Measurements from ENCODE around the gene TSPO.
A peak's percentile ranks its signal among the peaks of the same experiment; 100 is the strongest.
"Not testable (repeated sequence)": the region's sequence is repeated elsewhere in the genome, so short reads cannot be mapped to it uniquely, and the experiment has no call there.

TSPO gene

DNA sequence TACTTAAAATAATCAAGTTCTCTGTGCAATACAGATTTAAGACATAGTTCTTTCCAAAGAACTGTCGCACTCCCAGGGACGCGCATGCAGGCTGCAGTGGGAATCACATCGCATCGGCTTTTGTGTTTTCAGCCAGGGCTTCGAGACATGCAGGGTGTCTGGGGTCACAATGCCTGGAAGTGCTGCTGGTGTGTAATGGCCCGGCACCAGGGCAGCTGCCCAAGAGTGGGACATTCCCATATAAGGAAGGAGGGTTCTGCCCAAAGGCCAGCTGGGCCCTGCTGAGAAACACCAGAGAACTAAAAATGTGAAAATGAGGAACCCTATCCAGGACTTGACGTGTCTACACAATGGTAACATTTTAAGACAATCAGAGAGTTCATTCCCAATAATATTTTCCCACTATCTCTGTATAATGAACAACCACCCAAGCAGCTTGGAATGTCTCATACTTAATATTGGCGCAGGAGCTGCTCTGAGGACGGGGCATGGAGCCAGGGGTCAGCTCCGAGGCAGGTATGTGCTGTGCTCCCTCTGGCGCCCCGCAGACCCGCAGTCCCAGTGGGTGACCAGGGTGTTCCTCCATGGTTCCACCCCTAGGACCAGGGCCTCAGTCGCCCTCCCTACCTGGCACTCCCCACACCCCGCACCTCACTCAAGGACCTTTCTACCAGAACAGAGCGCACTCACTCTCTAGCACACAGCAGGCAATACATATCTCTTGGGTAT lies 19.4 kb upstream of the TSPO start:
- no peak for DNase-seq

DNA sequence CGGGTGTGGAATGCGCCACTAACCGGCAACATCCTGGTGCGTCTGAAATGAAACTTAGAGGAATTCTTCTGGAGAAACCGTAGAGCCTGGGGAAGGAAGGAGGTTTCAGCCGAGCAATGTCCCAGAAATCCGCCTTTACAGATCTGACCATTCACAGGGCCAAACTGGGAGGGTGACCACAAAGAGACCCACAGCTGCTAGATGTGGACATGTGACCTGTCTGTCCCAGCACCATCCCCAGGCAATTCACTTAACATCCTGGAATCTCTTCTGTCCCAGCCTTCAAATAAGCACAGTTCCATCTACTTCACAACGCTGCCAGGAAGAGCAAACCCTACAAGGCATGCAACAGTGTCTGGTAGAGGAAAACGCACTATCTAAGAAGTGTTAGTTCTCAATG lies 18.0 kb upstream of the TSPO start:
- DNase-seq = no peak

DNA sequence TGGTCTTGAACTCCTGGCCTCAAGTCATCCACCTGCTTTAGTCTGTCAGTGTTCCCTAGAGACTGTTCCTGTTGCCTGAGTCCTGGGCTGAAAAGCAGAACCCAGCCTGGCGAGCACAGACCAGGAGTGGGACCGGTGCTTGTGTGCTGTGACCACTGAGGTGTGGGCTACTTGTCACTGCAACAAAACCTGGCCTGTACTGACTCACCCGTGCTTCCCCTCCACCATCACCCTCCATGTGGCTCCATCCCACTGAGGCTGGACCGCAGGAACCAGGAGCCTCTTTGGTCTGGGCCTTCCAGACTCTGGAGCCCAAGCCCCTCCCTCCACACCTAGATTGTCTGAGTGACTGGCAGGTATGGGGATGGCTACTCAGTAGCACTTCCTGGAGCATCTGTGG lies 16.8 kb upstream of the TSPO start:
- DNase-seq = no peak

DNA sequence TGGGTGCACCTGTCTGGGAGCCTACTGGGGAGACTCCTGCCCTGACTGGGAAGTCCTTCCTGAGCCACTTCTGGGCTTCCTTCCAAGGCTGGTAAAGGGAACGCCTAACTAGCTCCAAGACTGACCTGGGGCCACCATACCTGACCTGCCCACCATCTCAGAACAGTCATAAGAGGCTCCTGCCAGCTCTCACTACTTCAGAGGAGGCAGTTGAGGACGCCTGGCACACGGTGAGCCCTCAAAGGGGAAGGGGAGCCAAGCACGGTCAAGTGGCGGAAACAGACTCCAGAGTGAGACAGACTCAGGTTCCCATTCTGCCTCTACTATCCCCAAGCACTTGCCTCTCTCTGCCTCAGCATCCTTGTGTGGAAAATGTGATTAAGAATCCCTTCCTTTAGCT lies 15.8 kb upstream of the TSPO start:
- no peak for DNase-seq

DNA sequence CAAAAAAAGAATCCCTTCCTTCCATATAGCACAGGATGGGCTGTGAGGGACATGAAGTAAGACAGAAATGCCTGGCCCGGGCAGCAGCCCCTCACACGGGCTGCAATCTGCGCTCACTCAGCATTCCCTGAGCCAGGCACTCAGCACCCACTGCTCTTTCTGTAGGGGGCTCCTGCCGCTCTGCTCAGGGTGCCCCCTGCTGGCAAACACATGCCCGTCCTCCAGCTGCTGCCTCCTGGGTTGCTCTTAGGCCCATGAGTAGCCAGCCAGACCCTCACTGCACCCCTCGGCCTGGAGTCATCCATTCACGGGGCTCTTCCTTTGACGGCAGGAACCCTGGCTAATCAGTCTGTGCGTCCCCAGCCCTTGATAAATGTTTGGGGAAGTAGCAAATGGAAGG lies 15.1 kb upstream of the TSPO start:
- DNase-seq = no peak

DNA sequence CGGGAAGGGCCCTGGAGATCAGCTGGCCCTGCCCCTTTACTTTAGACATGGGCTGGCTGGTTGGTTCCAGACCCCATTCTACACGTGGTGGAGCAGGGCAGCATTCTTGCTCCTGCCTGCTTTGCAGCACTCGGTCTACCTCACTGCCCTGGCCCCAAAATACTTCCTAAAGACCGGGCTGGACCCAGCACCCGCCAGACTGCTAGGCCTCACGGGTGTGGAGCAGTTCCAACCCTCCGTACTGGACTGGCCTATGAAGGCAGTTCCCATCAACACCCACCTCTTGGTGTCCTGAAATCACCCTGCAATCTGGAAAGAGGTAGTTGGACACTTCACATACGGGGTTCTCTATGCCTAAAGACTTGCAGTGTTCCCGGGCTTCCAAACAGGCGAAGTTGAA lies 14.6 kb upstream of the TSPO start:
- no peak for DNase-seq

DNA sequence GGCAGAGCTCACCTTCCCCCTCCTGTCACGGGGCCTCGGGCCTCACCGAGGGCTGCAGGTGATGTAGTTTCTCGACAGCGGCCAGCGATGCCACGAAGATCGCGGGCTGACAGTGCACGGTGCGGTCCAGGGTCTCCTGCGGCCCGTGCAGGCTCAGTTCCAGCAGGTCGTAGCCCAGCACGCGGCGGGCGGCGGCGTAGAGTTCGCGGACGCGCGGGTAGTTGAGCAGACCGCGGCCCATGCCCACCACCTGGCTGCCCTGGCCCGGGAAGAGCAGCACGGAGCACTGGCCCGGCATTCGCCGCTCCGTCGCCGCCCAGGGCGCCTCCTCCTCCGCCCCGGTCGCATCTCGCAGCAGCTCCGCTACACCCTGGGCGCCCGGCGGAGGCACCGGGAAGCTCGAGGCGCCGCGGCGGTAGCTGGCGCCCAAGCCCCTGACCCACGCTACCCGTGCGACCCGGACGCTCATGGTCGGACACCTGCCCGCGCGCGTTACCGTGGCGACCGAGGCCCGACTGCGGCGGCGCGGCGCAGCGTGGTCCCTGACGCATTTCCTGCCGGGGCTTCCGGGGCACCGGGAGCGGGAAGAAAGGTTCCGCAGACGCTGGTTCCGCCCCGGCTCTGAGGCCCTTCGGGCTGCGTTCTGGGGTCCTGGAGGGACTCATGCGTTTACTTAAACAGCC lies 8.3 kb upstream of the TSPO start, which contains the start of gene MCAT:
Gene MCAT, minus strand, starts transcription at position 519 of the 683 bp plus-strand sequence. Its CDS starts 50 bp downstream, at position 469.
- peak; percentile 50 to 82 for DNase-seq

DNA sequence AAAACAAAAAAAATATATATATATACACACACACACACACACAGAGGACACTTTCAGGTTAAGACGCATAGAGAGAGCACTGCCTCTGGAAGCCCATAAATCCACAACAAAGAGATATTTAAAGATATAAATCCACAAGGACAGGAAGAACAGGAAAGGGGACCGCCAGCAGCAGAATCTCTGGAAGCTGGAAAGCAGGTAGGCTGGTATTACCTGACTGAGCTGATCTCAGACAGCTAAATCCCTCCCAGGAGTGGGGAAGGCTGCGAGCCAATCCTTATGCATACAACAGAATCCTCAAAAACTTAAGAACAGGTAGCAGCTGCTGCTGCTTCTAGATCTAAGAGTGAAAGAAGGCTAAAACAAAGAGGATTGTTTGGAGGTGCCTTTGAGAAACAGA lies 6.4 kb upstream of the TSPO start:
- no peak for DNase-seq

DNA sequence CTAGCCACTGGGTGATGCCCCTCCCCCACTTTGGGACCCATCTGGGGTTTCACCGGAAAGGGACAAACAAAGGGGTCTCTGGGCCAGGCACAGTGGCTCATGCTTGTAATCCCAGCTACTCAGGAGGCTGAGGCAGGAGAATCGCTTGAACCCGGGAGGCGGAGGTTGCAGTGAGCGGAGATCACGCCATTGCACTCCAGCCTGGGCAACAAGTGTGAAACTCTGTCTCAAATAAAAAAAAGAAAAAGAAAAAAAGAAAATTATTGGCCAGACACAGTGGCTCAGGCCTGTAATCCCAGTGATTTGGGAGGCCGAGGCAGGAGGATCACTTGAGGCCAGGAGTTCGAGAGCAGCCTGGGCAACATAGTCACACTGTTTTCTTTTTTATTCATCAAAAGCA lies 6.0 kb upstream of the TSPO start:
- DNase-seq = not testable (repeated sequence)

DNA sequence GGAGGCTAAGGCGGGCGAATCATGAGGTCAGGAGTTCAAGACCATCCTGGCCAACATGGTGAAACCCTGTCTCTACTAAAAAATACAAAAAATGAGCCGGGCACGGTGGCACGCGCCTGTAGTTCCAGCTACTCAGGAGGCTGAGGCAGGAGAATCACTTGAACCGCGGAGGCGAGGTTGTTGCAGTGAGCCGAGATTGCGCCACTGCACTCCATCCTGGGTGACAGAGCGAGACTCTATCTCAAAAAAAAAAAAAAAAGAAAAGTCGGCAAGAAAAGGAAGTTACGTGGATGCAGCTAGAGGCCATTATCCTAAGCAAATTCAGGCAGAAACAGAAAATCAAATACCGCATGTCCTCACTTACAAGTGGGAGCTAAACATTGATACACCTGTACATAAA lies 5.0 kb upstream of the TSPO start:
- DNase-seq = not testable (repeated sequence)

DNA sequence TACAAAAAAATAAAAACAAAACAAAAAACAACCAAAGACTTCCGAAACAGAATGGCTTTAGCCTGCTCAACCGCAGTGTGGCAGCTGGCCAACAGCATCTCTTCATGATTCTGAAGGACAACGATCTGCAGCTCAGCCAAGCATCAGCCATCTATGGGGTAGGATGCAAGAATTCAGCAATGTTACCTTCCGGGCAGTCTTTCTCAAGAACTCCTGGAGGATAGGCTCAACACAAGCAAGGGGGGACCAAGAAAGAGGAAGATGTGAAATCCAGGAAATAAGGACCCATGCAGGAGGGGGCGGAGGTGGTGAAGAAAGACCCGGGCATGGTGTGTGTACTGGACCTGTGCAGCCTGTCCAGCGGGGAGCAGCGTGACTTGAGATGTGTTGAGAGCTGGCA lies 3.5 kb upstream of the TSPO start:
- no peak for DNase-seq

DNA sequence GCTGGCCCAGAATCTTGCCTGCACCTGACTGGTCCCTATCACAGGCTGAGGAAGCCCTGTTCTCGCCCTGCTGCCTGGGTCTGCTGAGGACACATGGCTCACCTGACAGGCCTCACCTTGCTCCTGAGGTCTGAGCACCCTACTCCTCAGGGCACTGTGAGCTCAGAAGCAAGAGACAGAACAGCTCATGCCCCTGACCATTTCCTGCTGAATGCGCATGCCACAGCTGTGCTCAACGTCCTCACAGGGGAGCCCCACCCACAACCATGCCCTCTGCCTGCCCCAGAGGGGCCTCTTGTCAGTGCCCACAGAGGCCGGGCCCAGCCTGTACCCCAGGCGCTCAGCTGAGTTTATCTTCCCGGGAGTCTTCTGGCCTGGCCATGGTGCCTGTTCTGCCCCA lies 2.8 kb upstream of the TSPO start:
- no peak for DNase-seq

DNA sequence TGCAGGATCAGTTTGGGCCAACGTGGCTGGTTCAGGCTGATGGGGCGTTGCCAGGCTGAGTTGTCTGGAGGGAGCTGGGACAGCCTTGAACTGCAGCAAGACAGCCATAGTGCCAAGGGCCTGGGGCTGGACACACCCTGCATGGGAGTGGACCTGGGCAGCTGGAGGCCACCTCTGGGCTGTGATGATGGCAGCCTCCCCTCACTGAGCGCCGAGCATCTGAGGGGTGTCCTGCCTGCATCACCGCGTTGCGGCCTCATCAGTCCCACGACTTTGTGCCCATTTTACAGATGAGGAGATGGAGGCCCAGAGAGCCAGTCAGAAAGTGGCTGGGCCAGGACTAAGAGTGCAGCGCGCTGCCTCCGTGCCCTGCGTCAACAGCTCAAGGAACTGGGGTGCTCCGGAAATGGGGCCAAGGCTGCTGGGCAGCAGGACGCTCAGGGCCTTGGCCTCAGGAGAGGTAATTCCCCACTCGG lies 590 bp upstream of the TSPO start:
- DNase-seq = no peak

DNA sequence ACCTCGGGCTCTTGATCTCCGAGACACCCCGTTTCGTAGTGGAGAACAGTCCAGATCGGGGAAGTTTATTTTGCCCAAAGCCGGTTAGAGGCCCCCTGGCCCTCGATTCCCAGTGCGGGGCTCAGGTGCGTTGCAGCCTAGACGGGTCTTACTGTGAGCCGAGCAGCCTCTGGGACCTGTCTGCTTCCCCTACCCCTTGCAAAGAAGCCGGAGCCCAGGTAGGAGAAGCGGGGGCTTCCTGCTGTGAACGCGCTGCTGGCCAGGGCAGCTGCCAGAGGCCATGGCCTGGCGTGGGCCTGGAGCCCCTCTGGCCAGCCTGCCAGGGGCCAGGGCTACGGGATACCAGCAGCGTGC lies 621 bp downstream of the TSPO start:
- DNase-seq = no peak

DNA sequence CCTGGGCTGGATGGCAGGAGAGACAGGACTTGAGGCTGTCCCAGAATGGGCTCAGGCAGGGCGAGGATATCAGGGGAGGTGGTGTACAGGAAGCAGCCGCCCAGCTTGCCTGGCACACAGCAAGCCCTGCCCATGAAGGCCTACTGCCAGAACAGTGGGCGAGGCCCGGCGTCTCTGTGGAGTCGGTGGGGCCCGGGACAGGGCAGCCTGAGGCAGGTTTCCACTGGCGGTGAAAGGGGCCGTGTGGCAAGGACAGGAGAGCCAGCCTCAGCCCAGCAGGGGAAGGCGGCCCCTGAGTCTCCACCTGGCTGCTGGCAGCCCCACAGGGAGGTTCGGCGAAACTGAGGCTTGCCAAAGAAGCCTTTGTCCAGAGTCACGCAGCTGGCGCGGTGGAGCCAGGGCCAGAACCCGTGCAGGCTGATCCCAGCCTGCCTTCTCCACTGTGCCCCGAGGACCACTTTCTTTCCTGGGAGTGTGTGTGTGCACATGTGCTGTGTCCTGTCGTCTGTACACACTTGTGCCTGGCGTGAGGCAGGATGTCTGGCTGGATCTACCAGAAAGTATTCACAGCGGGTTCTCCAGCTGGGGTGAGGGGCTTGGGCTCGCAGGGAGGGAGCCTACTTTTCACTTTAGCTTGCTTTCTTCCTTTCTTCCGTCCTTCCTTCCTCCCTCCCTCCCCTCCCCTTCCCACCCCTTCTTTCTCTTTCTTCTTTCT lies 1.2 kb downstream of the TSPO start:
- peak in 1 of 2 donors; percentile 69 for DNase-seq

DNA sequence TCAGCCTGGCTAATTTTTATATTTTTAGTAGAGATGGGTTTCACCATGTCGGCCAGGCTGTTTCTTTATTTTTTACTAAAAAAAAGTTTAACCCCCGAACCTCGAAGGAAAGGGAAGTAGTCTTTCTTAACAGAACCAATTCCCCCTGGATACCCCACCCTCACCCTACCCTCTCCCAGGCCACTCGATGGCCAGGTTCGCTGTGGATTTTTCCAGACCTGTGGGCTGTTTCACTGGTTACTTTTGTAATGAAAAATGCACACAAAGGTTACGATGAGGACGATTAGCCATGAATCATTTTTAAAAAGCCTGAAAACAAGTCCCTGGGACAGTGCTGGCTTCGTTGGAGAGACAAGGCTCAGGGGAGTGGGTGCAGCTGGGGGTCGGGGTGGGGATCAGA lies 2.5 kb downstream of the TSPO start:
- DNase-seq = no peak

DNA sequence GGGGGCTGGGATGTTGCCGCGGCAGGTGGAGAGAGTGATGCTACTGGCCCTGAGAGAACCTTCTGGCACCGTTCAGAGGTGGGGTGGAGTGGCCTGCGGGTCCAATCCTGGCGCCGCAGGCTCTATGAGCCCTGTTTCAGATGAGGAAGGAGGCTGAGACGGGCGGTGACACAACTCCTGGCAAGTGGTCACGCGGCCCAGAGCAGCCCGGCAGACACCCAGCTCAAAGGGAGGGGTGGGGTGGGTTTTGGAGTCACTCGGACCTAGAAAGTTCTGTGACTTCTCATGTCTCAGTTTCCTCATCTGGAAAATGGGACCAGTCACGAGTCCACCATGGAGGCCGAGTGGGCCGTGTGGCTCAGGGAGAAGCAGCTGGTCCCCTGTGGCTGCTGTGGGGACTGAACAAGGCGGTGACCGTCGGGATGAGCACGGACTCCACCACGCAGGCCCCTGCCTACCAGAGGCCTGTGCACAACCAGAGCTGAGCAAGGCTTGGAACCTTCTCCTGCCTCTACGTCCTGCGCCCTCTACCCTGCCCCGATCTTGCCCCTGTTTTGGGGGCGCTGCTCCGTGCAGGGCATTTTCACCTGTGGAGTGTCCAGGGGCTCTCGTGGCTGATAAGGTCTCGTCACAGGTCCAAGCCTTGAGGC lies 3.7 kb downstream of the TSPO start:
- DNase-seq = no peak

DNA sequence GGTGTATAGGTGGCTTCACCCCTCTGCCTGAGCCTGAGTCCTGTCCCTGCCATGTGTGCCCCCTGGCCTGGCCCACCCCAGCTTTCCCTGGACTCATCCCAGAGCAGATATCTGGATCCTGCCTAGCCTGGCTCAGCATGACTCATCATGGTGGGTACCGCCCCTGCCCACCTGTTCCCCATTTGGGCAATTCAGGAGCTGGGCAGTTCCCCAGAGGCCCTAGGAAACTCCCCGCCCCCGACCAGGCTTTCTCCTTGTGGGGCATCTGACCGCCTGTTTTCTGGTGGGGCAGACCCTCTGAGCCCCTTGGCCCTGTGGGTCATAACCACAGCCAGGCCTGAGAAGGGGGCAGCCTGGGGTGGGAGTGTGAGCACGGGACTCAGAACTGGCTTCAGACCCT lies 4.4 kb downstream of the TSPO start:
- no peak for DNase-seq

DNA sequence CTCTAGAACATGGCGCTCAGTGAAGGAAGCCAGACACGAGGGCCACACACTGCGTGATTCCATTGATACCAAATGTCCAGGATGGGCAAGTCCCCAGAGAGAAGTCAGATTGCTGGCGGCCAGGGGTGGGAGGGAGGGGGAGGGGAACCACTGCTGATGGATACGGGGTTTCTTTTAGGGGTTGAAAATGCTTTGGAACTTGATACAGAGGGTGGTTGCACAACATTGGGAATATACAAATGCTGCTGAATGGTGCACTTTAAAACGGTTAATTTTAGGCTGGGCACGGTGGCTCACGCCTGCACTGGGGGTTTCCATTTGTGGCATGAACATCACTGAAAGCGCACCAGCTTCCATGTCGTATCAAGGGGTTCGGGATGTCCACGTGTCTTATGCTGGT lies 5.1 kb downstream of the TSPO start:
- DNase-seq = no peak

DNA sequence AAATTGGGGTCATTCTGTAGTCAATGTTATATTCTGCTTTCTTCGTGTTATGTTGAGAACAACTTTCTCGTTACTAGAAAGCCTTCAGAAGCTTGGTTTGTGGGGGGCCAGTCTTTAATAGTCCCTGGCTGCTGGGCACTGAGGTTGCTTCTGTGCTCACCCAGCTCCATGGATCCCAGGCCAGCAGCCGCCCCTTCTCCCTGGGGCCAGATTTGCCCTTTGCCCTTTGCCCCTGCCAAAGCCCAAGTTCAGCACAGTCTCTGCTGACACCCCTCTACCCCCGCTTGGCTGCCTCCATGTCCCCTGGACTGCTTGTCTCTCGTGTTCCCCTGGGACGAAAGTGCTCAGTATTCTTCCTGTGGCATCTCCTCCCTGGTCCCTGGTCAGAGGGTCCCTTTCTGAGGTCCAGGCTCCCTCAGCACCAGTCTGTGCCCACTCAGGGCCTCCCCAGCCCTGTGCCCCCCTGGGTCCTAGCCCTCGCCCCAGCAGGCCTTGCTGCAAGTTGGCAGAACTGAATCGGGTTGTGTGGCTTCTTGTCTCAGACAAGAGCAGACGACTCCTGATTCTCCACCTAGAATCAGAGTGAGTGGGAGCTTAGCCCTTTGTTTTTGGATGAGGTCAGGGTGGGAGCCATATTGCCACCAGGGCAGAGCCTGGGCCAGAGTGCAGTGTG lies 6.7 kb downstream of the TSPO start:
- DNase-seq = no peak

DNA sequence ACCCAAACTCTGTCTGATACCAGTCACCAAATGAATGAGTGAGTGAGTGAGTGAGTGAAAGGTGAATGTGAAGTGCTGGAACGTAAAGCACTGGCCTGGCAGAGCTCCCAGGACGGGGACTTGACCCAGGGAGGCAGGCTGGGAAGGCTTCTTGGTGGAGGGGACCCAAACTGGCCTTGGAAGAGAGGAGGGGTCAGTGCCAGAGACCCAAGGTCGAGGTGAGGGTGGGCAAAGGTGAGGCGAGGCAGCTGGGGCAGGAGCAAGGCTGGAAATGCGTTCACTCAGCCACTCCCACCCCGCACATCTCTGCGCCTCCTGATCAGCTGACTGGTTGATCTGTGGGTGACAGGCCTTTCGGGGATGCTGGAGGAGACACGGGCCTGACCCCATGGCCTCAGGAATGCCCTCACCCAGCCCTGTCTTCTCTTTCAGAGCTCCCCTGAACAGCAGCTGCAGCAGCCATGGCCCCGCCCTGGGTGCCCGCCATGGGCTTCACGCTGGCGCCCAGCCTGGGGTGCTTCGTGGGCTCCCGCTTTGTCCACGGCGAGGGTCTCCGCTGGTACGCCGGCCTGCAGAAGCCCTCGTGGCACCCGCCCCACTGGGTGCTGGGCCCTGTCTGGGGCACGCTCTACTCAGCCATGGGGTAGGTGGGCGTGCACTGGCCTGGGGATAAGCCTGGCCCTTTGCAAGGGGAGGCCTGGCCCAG lies 7.6 kb downstream of the TSPO start:
- DNase-seq = no peak

DNA sequence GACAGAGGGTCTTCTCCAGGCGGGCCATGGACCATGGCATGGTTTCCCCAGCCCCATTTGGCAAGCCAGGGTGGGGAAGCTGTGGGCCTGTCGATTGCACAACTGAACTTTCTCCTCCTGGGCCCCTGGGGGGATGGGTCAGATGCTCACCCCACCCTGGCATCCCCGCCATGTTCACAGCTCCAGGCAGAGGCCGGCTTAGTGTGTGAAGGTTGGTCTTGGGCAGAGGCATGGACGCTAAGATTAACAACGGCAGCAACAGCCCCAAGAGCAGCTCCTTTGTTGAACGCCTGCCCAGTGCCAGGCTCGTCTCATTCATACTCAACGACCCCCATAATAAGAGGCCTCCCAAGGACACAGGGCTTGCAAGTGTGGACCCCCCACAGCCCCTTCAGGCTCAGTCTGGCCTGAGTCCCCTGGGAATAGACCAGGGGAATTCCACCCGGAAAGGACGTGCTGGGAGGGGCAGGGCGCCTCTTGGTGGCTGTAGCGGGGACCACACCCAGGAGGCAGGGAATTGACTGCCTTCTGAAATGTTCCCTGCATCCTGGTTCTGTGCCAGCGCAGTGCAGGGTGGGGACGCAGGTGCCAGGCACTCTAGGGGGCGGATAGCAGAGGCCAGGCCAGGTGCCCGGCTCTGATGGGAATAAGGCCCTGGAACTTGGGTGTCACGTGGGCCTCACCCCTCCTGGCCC lies 8.3 kb downstream of the TSPO start:
- DNase-seq = no peak

Data from hippocampal formation (tissue), 2 donors.